GM21447 (cell line): ENCODE measurements around the gene TOMM20.

Source experiments
- ATAC-seq: cut with Tn5 transposase; IDR thresholded peaks from one replicate; pipeline ENCODE4 v1.9.1; 2021; ENCODE audit not compliant: unreplicated experiment

TOMM20 gene

DNA sequence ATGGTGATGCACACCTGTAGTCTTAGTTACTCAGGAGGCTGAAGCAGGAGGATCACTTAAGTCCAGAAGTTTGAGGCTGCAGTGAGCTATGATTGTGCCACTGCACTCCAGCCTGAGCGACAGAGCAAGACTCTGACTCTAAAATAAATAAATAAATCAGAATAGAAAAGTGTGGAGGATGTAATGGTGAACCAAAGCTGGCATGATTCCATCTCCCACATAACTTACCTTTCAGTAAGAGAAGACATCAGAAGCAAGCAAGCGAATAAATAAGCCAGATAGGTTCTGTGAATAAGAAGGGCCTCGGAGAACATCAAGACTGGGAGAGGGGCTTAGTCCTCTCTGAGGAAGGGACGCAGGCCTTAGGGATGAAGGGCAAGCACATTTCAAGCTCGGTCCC is 59.5 kb downstream of the TOMM20 start:
- ATAC-seq: no peak

DNA sequence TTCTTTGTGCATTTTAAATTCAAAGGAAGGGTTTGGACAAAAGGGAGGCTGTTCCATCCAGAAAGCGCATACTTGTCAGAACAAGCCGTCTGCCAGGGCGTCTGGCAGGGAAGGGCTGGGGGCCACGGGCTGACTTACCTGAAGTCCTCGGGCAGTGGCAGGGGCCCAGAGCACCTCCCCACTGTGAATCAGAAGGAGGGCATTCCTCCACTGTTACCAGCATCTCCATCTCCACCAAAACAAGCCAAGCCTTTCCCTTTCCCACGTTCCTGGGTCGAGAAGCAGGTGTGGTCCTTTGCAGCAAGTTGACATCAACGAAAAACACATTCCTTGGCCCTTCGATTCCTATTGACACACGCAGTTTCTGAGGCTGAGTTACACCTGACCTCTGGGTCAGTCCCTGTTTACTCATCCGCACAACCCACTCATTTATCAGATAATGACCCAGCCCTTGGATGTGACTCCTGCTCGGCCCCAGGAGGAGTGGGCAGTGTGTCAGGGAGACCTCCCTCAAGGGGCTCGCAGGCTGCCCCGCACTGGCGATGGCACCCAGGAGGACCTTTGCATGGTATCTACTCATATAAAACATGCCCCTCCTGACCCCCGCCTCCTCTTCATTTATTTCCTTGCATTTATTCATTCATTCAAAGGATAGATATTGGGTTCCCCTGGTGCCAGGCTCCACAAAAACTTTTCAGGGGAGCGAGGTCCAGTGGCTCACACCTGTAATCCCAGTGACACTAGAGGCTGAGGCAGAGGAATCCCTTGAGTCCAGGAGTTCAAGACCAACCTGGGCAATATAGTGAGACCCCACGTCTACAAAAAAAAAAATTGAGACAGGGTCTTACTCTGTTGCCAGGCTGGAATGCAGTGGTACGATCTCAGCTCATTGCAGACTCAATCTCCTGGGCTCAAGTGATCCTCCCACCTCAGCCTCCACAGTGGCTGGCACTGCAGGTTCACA is 60.2 kb downstream of the TOMM20 start:
- ATAC-seq: no peak

DNA sequence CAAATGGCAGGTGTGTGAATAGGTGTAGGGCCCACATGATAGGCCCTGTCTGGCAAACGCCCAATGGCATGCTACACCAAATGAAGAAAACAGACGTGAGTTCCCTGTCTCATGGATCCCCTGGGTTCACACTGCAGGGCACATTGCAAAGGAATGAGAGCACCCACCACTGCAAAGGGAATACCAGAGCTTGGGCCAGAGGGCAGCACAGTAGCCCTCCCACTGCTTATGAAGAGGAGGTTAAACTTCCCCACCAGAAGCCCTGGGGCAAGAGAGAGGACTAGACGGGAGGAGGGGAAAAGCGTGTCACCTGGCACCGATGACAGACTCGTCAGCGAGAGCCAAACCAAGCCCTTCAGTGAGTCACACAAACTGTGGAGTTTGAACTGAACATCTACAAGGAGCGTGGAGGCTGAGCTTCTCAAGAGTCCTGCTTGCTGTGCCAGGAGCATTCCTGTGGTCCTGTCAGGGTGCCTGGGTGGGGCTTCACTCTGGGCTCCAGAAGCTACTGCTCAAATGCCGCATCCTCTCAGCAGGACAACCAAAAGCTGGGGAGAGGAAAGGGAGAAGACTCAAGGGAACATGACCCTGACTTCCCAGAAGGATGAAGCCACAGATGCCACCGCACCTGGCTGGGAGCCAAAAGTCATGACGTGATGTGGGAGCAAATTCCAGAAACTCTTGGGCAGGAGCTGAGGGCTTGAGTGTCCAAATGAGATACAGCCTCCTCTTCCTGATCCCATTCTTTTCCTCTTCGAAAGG is 61.1 kb downstream of the TOMM20 start:
- no peak for ATAC-seq

DNA sequence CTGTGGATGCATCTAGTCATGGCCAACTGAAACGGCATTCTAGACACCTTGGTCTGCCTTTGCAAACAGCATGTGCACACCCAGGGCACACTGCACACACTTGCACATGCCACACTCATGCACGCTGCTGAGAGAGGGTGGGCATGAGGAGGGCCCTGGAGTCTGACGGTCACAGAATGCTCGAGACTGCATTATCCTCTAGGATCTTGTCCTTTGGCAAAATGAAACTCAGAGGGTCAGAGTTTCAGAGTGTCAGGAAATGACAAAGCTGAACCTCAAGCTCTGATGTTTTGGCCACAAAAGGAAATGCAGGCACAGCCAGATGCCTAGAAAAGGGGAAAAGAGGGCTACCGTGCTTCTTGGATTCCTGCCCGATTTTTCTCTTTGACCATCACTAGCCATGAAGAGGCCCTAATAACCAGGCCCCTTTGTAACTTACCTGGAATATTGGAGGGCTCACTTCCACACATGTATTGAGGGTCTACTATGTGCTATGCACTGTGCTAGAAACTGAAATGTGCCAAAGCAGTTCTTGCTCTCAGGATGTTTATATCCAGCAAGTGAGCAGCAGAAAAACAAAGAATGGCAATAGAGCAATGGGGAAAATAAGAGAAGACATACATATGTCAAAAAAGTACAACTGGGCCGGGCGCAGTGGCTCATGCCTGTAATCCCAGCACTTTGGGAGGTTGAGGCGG is 65.4 kb downstream of the TOMM20 start:
- ATAC-seq: no peak

DNA sequence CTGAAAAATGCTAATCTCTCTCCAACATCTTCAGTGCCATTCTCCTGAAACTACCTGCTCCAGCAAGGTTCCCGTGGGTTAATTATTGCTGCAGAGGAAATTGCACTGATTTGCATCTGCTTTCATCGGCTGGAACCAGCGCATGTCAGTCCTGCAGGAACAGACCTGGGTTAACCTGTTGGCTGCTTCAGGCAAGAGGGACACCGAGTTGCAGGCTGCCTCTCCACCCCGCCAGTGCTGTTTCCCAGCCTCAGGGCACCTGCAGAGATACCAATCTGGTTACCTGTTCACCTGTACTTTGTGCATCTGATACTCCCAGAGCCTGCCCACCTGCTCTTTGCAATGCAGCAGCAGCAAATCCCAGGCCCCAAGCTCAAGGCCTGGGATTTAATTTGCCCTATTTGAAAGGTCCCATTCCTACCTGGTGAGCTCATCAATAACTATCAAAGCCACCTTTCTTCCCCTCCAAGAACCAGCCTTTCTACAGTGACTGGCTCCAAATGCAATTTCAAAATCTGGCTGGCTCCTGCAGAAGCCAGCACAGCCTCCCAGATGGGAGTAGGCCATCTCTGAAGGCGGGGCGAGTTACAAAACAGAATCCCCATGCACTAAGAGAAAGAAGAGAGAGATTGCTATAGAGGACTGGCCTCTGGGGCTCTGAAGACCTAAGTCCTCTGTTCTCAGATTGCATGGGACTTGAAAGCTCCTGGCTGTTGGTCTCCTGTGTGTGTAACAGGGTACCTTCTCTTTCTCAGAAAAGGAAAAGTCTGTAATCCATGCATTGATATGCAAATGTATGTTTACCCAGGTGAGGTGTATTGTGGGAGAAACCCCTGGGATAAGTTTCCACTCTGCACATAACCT is 67.8 kb downstream of the TOMM20 start:
- no peak for ATAC-seq
